Body of pancreas (tissue), 4 donors: Measurements from ENCODE around the gene TIMM22.

Source experiments
- CTCF ChIP-seq, 7 experiments: fragments of 450-650 bp in 4 of 7; fragments of 200-600 bp in 3 of 7; sonication (generic) in 3 of 7; IDR thresholded peaks; one replicate each; pipeline ENCODE4 v1.5.1; 2016 to 2019; ENCODE audit warnings: antibody characterized with exemption in 7 of 7
- POLR2A ChIP-seq, 3 donors: fragments of 450-650 bp; IDR thresholded peaks; one replicate each; pipeline ENCODE4 v1.6.1; 2016; ENCODE audit warnings: antibody characterized with exemption in 3 of 3, mild to moderate bottlenecking in 2 of 3

DNA sequence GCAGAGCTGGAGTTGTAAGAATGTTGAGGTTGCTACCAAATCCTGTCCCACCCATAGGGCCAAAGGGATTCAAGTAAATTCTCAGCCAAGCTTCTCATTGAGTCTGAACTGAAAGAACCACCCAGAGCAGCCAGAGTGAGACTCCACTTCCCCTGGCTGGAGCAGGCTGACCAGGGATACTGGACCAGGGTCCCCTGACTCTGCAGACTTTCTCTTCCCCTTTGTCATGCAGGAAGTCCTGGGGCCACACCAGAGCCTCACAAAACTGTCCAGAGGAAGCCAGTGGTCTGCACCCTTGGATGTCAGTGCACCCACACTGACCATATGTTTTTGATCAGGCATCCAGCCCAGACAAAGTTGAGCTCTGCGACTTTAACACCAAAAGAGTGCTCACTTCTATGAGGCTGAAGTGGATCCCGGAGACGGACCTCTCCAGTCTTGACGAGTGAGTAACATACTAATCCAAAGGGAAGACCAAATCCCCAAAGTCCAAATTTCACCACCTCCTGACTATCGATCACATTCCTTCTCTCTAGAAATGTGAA is 21.5 kb upstream of the TIMM22 start:
- TF ChIP-seq CTCF (IDR thresholded peaks at IDR 0.05) = no peak
- TF ChIP-seq POLR2A (IDR thresholded peaks at IDR 0.05) = no peak
